ENCODE data around the gene BDP1.
"Not testable (repeated sequence)": the region's sequence is repeated elsewhere in the genome, so short reads cannot be mapped to it uniquely, and the experiment has no call there.

Gene BDP1

GRCh38 chr5:71591100-71591499, 135.6 kb downstream of the BDP1 start:
- DNase-seq (ENCODE audit: low spot score): no peak
- Histone ChIP-seq H3K4me3 (no peak overlapping the region), H3K27ac (no peak overlapping the region)
- no peak for TF ChIP-seq CTCF (IDR thresholded peaks at IDR 0.05)

GRCh38 chr5:71596169-71596568, 140.7 kb downstream of the BDP1 start:
- Histone ChIP-seq H3K27ac (no peak overlapping the region), H3K4me3 (no peak overlapping the region)
- no peak for TF ChIP-seq CTCF (IDR thresholded peaks at IDR 0.05)
- no peak for DNase-seq (ENCODE audit: low spot score)

GRCh38 chr5:71597001-71597400, 141.6 kb downstream of the BDP1 start:
- Histone ChIP-seq H3K27ac (no peak overlapping the region), H3K4me3 (no peak overlapping the region)
- DNase-seq (ENCODE audit: low spot score): no peak
- TF ChIP-seq CTCF (IDR thresholded peaks at IDR 0.05): no peak

GRCh38 chr5:71600783-71601182, 145.3 kb downstream of the BDP1 start:
- H3K27ac ChIP-seq: peak overlapping the region in 1 of 2 donors; percentile 44
- no peak for DNase-seq (ENCODE audit: low spot score)
- no peak overlapping the region for H3K4me3 ChIP-seq
- no peak for TF ChIP-seq CTCF (IDR thresholded peaks at IDR 0.05)

- DNase-seq (ENCODE audit: low spot score): no peak
- TF ChIP-seq CTCF (IDR thresholded peaks at IDR 0.05): peak; percentile 22
- Histone ChIP-seq H3K27ac (peak overlapping the region in 1 of 2 donors; percentile 44), H3K4me3 (no peak overlapping the region)
Measured at GRCh38 chr5:71601222-71602026, 146.0 kb downstream of the BDP1 start.

GRCh38 chr5:71609916-71610315, 154.5 kb downstream of the BDP1 start:
- not testable (repeated sequence) for H3K4me3 ChIP-seq; DNase-seq (ENCODE audit: low spot score); H3K27ac ChIP-seq

- no peak overlapping the region for H3K27ac ChIP-seq
- no peak for TF ChIP-seq CTCF (IDR thresholded peaks at IDR 0.05)
- DNase-seq (ENCODE audit: low spot score): no peak
- H3K4me3 ChIP-seq: no peak overlapping the region
Measured at GRCh38 chr5:71615809-71616208, 160.4 kb downstream of the BDP1 start.
